Stimulated activated CD8-positive, alpha-beta memory T cell treated with anti-CD3 and anti-CD28 coated beads, Interleukin-4, amount 100 ng/mL, for 24 hours (primary cell): ENCODE data around the gene HLCS.

Experiments used
- DNase-seq: peaks from one replicate; pipeline ENCODE4 v3.0.0-alpha.2; 2020; ENCODE audit warnings: low read depth

Gene HLCS

DNA sequence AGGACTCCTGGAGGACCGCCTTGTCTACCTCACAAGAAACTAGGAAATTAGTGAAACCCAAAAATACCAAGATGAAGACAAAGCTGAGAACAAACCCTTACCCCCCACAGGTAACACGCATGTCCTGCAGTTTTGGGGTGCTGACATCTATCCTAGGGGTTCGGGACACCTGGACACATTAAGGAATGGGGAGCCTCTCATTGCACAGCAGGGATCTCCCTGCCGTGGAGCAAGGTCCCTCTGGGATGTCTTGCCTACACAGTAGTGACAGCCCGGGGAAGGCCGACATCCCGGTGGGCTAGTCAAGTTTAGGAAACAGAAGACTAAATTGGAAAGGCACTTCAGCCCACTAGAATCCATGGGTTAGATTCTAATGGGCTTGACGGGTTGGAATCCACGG is 223.0 kb downstream of the HLCS start:
- no peak for DNase-seq

DNA sequence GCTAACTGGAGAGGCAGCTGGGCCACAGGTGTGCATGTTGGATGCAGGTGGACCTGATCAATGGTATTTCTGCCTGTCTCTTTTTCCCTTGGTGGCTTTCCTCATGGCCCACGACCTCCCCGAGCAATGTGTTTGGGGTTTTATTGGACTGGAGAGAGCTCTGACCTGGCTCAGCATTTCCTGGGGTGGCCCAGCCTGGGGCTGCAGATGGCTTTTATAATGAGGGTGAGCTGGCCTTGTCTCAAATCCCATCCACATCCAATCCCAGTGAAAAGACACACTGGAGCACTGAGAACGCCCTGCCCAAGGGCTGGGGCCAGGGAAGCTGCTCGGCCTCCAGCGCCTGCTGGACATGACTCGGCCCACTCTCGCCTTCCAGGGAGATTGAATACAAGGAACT is 223.5 kb downstream of the HLCS start:
- DNase-seq, result no peak

DNA sequence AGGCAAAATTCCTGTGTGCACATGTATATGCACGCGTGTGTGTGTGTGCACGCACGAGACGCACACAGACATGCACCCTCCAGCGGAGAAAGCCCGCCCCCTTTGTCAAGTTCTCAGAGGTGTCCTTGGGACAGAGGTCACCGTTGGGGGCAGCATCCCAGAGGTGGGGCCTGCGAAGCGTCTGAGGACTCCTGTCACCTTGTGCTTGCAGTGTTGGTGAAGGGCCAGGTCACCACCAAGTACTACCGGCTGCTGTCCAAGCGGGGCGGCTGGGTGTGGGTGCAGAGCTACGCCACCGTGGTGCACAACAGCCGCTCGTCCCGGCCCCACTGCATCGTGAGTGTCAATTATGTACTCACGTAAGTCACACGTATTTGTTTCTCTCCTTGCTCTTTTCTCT is 225.0 kb downstream of the HLCS start:
- DNase-seq, result no peak

DNA sequence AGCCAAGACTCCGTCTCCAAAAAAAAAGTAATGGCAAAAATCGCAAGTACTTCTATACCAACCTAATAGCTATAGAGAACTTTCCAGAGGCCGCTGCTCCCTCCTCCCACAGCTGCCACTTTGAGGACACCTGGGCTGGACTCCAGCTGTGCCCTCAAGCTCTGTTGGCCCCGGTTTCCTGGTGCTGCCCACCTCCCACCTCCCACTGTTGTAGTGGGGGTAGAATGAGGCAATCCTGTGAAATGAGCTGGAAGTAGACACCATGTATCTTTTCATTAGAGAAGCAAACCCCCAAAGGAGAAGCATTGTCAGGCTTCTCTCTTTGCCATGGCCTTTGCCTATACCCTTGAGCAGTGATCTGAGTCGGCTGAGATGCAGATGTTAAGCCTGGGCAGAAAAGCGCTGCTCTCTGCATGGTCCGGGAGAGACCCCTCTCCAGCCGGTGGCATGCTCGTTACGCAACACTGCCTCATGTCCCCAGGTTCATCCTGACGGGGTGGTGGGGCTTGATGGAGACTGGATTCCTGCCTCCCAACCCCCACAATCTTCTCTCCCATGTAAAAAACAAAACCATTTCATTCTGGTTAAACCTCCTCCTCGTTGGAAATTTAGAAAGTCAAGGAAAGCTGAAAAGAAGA is 227.9 kb downstream of the HLCS start:
- no peak for DNase-seq

DNA sequence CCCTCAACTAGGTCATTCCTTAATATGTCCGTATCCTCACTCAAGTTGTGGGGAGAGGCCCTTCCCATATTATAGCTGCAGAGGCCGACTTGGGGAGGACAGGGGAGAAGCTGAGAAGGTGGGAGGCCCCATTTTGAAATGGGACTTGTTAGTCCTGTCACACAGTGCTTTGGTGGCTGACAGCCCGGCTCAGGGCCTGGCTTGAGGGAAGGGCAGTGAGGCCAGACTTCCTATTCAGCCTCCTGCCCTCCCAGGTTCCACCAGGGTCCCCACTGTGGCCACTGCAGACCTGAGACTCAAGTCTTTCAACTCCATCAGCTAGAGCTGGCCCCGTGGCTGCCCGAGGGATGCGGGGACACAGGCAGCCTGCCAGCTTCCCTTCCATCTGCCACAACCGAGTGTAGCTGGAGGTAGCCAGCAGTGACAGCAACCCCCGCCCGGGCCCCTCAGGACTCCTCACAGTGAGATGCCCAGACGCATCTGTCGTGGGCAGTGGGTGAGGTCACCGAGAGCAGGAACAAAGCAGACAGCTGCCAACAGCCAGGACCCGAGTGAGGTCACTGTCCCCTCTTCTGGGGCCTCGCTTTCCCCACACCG is 230.6 kb downstream of the HLCS start:
- DNase-seq, result no peak

DNA sequence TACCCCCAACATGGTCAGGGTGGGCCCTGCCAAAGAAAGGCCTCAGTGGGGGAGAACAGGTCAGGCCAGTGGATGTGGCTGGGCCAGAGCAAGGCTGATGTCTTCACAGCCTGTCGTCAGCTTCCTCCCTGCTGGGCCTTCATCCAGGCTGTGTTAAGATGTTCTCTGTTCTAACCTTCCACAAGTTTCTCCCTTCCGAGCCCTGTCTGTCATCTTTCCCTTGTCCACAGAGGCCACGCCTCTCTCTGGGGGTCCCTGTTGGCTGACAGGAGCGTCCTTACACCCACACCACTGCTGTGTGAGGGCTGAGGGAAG is 231.3 kb downstream of the HLCS start:
- DNase-seq, result no peak

DNA sequence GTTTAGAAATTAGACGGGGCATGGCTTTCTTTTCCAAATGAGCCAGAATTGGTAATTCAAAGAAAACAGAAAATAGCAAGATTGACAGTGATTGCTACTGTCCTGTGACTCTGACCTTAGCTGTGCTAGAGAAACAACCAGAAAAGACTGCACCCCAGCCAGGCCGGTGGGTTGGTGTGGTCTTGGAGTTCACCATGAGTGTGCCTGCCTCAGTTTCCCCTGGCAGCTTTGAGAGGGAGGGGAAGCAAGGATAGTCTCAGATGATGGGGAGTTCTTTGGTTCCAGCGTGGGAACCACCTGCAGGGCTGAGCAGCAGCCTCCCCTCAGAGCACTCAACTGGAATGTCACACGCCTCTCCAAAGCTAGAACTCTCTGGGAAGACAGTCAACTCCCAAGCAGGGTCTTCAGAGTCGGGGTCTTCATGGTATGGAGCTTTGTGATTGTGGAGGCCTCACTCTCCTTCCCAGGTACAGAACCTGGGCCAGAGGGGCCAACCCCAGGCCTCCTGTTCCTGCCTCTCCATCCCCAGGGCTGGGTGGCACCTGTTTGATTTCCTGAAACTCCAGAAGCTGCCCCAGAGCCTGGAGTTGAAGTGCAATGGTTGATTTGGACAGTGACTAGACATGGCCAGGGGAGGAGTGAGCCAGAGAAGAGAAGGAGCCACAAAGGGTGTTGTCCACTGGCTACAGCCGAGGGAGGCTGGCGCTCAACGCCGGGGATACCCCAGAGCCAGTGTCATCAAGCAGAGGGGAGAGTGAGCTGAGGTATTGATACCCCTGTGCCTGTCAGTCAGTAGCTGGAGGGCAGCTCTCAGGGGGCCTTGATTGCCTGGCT is 231.9 kb downstream of the HLCS start:
- no peak for DNase-seq

DNA sequence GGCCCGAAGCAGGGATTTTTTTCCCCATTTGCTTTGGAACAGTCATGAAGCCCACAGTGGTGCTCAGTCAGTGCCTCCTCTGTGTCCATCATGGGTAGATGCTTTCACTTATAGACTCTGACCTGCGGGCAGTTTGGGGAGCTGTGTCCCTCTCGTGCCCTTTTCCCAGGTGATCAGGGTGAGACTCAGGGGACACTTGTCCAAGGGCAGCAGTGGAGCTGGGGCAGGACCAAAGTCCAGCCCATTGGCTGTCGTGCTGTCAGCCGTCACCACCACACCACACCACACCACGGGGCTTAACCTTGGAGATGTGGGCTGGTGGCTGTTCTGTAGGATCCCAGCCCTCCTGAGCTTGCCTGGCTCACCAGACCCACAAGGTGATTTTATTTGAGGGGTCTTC is 232.6 kb downstream of the HLCS start:
- DNase-seq, result no peak

DNA sequence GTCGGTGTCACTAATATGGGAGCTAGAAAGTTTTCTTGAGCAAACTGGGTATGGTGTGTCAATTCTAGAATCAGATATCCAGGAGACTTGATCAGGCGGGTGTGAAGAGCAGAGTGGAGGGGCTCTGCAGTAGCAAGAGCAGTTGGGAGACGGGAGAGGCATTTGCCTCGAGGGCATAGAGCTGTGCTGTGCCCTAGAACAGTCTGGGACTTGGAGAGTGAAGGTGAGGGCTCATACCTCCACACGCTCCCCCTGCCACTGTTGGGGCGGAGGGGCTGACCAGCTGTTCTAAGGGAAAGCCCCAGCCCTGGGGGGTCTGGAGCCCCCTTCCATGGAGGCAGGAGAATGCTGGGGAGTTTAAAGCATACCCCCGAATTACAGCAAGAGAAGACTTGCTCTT is 233.7 kb downstream of the HLCS start:
- no peak for DNase-seq

DNA sequence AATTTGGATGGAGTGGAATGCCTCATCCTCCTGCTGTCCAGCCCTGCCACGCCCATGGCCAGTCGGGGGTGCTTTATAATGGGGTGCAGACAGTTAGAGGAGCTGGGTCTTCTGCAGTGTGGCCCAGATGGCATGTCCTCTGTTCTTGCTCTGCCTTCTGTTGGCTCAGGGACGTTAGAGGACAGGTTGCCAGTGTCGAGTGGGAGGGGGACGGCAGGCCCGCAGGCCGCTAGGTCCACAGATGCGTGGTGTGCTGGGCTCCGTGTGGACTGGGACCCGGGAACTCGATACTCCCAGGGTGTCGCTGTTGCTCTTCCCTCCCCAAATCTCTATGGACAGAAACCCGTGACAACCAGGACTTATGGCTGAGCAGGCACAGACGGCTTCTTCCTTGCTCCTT is 234.3 kb downstream of the HLCS start:
- DNase-seq, result no peak

DNA sequence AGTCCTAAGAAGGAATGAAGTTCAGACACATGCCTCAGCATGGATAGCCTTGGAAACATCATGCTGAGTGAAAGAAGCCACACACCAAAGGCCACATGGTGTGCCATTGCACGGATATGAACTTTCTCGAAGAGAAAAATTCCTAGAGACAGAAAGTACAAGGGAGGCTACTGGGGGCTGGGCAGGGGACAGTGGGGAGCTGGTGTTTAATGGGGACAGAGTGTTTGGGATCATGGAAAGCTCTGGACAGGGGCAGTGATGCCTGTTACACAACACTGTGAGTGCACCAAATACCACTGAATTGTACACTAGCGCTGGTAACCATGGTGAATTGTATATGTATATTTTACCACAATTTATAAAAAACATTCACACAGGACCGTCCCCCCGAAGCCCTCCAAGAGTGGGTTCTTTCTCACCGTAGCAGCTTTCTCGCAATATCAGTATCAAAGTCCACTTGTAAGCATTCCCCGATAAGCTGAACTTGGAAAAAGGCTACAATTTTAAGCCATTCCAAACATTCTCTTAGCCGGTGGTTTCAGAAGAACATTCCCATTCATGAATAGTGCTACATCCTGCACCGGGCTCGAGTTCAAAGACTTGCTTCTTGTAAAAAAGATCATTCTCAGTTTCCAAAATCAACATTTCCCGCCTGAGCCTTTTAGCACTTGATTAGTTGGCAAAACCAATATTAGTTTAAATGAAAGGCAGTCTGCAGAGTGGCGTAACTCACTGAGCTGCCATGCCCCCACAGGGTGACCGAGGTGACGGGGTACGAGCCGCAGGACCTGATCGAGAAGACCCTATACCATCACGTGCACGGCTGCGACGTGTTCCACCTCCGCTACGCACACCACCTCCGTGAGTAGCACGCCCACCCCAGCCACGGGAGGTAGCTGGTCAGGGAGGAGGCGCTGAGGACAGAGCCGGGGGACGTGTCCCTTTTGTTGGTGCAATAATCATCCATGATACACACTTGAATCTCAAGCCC is 235.9 kb downstream of the HLCS start:
- no peak for DNase-seq

DNA sequence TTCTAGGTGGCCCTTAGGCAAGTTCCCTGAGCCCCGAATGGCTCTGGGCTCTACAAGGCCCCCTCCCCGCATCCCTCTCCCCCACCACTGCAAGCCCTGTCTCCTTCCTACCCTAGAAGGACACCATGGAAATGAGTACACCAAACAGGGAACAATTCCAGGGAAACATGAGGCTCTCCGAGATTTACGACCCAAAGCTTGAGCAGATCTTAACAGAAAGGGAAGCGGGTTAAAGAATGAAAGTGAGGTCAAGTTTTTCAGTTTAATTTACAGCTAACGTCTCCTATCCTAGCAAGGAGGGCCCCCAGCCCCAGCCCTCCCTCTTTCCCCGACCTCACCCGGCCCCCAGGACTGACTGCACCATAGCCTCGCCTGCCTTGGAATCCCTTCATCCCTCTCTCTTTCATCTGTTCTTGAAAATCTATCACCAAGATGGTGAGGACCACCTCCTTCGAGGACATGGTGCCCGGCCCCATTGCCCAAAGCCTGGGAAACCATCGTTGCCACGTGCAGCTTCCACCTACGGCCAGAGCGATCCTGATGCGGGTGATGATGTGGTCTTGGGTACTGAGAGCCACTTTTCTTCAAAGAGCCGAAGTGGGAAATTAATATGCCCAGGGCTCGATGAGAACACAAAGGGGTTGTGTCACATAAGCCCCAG is 237.0 kb downstream of the HLCS start:
- no peak for DNase-seq

DNA sequence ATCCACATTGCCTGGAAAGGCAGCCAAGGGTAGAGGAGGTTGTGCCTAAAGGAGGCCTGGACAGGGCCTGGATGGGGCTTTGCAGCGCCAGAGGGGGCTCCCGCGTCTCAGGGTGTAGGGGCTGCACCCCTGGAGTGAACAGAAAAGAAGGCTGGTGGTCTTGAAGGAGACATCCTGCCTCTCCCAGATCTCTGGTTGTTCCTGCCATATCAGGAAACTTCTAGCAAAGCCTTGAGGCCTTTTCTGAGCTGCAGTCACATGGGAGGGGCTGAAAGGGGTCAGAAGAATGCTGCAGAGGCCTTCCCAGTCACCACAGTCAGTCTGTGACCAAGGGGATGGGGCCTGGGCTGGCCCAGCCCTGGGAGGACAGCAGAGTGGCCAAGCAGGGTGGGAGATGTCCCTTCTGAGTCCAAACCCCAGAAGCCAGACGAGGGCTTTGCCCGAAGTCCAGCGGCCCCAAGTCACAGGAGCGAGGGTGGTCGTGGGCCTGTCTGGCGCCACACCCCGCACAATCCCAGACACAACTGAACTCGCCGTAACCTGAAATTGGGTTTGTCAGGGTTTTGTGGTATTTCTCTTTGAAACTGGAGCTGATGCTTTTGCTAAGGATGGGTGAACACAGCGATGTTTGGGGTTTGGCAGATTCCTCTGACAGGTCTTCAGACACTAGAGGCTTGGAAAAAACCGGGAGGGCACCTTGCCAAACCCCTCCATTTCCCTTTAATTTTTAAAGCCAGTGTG is 237.9 kb downstream of the HLCS start:
- no peak for DNase-seq

DNA sequence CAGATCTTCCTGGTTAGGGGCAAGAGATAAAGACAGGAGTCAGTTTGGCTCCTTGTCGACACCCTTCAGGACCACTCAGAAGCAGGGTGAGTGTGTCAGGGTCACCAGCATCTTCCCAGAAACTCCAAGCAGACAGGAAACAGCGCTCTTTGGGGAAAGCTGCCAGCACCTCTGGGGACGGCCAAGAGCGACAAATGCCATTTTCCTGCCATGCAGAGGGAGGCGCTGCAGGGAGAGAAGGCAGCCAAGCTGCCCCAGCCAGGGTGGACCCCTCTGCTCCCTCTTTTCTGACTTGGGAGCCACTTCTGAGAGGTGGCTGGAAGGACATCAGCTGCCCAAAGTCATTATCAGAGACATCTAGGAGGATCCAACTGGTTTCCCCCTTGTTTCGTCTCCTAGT is 238.6 kb downstream of the HLCS start:
- no peak for DNase-seq

DNA sequence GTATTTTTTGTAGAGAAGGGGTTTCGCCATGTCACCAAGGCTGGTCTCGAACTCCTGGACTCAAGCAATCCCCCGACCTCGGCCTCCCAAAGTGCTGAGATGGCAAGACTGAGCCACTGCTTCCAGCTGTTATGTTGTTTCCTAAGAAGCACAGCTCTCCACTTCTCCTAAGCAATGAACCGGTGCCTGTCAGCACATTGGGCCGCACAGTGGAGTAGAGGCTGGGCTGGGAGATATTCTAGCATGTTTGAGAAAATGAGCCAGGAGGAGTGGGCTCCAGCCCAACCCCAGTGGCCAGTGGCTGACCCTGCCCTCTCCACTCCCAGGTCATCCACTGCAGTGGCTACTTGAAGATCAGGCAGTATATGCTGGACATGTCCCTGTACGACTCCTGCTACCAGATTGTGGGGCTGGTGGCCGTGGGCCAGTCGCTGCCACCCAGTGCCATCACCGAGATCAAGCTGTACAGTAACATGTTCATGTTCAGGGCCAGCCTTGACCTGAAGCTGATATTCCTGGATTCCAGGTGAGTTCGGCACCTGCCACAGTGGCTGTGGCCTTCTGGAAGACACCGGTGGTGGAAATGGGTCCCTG is 240.6 kb downstream of the HLCS start:
- no peak for DNase-seq

DNA sequence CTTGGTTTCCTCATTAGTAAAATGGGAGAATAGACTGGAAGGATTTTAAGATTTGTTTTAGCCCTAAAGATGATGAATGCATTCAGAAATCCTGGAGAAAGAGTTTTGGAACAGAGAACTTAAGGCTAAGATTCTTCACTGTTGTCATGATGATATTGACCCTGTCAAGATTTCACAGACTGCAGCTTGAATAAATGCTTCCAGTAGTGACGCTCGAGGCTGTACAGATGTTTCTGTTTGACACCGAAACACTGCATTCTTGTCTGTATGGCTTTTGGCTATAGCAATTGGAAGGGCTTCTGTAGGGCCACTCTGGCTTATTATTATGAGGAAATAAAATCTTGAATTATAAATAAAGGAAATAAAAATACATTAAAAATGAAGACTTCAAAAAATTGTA is 241.8 kb downstream of the HLCS start:
- DNase-seq, result no peak

DNA sequence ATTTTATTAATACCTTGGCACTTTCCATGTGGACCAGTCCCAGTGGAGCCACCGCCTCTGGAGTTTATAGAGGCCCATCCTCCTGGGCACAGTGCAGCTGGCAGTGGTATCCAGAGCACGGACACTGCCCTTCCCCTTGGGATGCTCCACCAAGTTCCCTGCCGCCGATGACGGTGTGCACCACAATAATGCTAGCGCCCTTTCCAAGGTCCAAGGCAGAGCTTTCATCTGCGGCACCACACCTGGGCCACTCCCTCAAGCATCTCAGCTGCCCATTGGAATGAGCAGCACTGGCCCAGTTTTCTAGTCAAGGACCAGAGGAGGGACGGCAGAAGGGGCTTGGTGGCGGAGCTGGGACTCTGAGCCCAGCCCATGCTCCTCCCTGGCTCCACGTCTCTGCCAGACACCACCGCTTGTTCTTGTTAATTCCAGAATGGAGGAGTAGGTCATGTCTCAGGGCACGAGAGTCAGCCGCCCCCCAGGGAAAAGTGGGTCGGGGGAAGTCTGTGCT is 243.0 kb downstream of the HLCS start:
- no peak for DNase-seq

DNA sequence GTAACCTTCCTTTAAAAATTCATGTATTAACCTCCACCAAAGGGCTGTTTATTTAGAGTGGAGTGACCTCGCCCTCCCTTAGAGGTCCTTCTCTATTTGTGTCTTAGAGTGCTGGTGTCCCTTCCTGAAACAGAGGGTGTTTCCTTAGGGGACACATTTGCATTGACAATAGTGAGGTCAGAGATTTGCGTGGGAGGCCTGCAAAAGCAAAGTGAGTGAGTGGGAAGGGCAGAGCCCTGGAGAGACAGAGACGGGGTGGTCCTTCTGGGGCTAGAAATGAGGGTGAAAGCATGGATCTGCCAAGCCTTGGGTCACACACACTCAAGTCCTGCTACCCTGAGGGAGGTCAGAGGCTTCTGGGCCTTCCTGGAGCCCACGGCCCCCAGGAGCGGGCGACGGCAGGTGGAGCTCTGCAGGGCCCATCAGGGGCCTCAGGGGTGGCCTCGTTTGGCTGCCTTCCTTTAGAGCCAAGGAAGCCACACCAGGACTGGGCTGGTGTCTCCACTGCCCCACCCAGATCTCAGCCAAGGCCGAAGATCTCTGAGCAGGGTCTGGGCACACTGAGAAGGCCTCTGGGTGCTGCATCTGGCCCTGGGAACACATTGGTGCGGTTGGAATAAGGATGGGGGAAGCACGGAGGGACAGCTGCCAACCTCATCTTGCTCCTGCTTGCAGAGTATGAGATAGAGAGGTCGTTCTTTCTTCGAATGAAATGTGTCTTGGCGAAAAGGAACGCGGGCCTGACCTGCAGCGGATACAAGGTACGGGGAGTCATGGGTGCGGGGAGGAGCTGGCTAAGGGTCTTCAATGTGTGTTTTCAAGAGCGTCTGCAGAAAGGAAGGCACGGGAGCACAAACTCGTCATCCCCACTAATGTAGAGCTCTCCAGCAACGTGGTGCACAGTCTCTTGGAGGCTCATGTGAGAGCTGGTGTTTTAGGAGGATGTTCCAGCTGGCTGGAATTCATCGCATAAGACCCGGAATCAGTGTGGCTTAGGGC is 243.8 kb downstream of the HLCS start:
- DNase-seq, result no peak

DNA sequence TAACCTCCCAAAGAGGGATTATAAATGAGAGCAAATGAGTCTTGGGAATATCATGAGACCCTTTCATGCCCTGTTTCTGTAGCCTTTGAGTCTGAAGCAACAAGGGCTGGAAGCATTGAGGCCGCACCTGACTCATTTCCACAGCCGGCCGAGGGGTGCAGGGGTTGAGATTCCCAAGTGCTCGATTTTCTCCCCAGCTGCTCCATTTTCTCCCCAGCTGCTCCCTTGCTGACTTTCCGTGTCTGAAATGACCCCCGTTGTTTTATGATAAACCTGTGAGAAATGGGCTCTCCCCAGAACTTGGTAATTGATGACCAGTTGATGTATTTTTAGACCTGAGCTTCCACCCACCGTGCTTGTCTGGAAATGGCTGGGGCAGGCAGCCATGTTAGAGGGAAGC is 244.7 kb downstream of the HLCS start:
- no peak for DNase-seq
